Measurements from ENCODE around the gene ENTPD2. TPM values are rescaled to one million over a fixed set of nuclear protein-coding genes. Genes with fewer than 3 reads are reported as not detected.

The ENTPD2 gene
- total and polyA plus RNA-seq, 2 experiments from 2014 or later: 1.8 to 1.9 TPM

DNA sequence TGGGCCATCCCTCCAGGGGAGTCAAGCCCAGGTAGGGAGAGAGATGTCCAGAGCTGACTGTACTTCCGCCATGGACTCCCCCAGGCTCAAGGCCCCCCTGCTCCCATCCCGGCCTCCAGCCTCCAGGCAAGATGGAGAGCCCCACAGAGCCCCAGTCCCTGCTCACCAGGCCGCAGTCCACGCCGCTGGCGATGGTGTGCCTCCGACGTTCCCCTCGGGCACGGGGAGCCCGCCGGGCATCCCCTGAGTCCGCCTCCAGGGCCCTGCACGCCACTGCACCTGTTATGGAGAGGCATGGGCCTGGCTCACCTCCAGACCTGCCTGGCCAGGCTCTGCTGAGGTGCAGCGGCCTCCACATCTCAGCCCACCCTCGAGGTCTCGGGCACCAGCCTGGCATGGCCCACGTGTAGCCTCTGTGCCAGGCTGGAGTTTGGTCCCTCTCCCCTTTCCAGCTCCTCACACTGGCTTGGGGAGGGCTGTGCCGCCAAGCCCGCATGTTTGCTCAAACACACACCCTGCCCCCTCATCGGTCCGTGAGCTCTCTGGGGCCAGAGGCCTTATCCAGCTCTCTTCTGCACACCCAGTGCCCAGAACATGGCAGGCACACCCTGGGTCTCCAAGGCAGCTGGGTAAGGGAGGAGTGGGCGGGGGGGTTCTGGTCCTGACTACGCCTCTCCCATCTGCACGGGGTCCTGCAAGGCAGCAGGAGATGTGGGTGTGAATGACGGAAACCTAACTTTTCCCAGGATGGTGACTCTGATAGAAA lies 12.4 kb upstream of the ENTPD2 start:
- H3K27me3 Mint-ChIP-seq (ENCODE audit: insufficient read depth, low read depth, poor library complexity): peaks cover 8% of the 10 kb centered on the region
- no peak overlapping the region for H3K4me3 ChIP-seq
- H2AFZ ChIP-seq: no peak overlapping the region

More for the DNA sequence above, 12.4 kb upstream of the ENTPD2 start:
- peaks cover 13% of the 10 kb centered on the region; the same call in 1 of the 2 replicates for H3F3A ChIP-seq (replicated peaks; ENCODE audit: low read depth)
- Mint-ChIP-seq H3K36me3 (ENCODE audit: low read depth) (no peaks in the 10 kb centered on the region; the same call in 1 of the 3 replicates), H3K9me3 (no peaks in the 10 kb centered on the region; the same call in 2 of the 3 replicates), H3K27ac (no peak overlapping the region), H3K4me1 (peaks cover 15% of the 10 kb centered on the region), H3K4me3 (no peak overlapping the region)
- H3K4me1 ChIP-seq (ENCODE audit: insufficient read depth): peaks cover 18% of the 10 kb centered on the region; the same call in 1 of the 2 replicates
- no peak overlapping the region for H3K4me2 ChIP-seq
- no peak overlapping the region for H3K27ac ChIP-seq (ENCODE audit: low read depth)
- H3K27me3 ChIP-seq (ENCODE audit: insufficient read depth): peaks cover 8% of the 10 kb centered on the region; the same call in 1 of the 2 replicates
- ATAC-seq (no peak), DNase-seq (ENCODE audit: low spot score) (no peak)
- H3K9me2 ChIP-seq (ENCODE audit: insufficient read depth): no peaks in the 10 kb centered on the region
- peaks cover 10% of the 10 kb centered on the region; the same call in 1 of the 2 replicates for H3K79me2 ChIP-seq (replicated peaks; ENCODE audit: insufficient read depth)
- H4K20me1 ChIP-seq (replicated peaks; ENCODE audit: insufficient read depth): peaks cover 11% of the 10 kb centered on the region; the same call in 1 of the 2 replicates
- TF ChIP-seq POLR2AphosphoS5 (IDR thresholded peaks at IDR 0.05; ENCODE audit: low read depth) (no peak), CREB1 (CRISPR knock-in tag; IDR thresholded peaks at IDR 0.05; ENCODE audit: low read depth) (no peak), ZNF331 (CRISPR knock-in tag; IDR thresholded peaks at IDR 0.05; ENCODE audit: low read depth) (no peak), STAT1 (IDR thresholded peaks at IDR 0.05; ENCODE audit: unreplicated experiment) (no peak), EZH2 (IDR thresholded peaks at IDR 0.05; ENCODE audit: low read depth, unreplicated experiment) (no peak), ZNF114 (CRISPR knock-in tag; IDR thresholded peaks at IDR 0.05) (no peak), JUNB (IDR thresholded peaks at IDR 0.05; ENCODE audit: unreplicated experiment) (no peak), EZH2phosphoT487 (IDR thresholded peaks at IDR 0.05; ENCODE audit: unreplicated experiment) (no peak)
- TF ChIP-seq, protein P1, sequence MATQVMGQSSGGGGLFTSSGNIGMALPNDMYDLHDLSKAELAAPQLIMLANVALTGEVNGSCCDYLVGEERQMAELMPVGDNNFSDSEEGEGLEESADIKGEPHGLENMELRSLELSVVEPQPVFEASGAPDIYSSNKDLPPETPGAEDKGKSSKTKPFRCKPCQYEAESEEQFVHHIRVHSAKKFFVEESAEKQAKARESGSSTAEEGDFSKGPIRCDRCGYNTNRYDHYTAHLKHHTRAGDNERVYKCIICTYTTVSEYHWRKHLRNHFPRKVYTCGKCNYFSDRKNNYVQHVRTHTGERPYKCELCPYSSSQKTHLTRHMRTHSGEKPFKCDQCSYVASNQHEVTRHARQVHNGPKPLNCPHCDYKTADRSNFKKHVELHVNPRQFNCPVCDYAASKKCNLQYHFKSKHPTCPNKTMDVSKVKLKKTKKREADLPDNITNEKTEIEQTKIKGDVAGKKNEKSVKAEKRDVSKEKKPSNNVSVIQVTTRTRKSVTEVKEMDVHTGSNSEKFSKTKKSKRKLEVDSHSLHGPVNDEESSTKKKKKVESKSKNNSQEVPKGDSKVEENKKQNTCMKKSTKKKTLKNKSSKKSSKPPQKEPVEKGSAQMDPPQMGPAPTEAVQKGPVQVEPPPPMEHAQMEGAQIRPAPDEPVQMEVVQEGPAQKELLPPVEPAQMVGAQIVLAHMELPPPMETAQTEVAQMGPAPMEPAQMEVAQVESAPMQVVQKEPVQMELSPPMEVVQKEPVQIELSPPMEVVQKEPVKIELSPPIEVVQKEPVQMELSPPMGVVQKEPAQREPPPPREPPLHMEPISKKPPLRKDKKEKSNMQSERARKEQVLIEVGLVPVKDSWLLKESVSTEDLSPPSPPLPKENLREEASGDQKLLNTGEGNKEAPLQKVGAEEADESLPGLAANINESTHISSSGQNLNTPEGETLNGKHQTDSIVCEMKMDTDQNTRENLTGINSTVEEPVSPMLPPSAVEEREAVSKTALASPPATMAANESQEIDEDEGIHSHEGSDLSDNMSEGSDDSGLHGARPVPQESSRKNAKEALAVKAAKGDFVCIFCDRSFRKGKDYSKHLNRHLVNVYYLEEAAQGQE (IDR thresholded peaks at IDR 0.05; ENCODE audit: unreplicated experiment): no peak
- TF ChIP-seq, protein P2, sequence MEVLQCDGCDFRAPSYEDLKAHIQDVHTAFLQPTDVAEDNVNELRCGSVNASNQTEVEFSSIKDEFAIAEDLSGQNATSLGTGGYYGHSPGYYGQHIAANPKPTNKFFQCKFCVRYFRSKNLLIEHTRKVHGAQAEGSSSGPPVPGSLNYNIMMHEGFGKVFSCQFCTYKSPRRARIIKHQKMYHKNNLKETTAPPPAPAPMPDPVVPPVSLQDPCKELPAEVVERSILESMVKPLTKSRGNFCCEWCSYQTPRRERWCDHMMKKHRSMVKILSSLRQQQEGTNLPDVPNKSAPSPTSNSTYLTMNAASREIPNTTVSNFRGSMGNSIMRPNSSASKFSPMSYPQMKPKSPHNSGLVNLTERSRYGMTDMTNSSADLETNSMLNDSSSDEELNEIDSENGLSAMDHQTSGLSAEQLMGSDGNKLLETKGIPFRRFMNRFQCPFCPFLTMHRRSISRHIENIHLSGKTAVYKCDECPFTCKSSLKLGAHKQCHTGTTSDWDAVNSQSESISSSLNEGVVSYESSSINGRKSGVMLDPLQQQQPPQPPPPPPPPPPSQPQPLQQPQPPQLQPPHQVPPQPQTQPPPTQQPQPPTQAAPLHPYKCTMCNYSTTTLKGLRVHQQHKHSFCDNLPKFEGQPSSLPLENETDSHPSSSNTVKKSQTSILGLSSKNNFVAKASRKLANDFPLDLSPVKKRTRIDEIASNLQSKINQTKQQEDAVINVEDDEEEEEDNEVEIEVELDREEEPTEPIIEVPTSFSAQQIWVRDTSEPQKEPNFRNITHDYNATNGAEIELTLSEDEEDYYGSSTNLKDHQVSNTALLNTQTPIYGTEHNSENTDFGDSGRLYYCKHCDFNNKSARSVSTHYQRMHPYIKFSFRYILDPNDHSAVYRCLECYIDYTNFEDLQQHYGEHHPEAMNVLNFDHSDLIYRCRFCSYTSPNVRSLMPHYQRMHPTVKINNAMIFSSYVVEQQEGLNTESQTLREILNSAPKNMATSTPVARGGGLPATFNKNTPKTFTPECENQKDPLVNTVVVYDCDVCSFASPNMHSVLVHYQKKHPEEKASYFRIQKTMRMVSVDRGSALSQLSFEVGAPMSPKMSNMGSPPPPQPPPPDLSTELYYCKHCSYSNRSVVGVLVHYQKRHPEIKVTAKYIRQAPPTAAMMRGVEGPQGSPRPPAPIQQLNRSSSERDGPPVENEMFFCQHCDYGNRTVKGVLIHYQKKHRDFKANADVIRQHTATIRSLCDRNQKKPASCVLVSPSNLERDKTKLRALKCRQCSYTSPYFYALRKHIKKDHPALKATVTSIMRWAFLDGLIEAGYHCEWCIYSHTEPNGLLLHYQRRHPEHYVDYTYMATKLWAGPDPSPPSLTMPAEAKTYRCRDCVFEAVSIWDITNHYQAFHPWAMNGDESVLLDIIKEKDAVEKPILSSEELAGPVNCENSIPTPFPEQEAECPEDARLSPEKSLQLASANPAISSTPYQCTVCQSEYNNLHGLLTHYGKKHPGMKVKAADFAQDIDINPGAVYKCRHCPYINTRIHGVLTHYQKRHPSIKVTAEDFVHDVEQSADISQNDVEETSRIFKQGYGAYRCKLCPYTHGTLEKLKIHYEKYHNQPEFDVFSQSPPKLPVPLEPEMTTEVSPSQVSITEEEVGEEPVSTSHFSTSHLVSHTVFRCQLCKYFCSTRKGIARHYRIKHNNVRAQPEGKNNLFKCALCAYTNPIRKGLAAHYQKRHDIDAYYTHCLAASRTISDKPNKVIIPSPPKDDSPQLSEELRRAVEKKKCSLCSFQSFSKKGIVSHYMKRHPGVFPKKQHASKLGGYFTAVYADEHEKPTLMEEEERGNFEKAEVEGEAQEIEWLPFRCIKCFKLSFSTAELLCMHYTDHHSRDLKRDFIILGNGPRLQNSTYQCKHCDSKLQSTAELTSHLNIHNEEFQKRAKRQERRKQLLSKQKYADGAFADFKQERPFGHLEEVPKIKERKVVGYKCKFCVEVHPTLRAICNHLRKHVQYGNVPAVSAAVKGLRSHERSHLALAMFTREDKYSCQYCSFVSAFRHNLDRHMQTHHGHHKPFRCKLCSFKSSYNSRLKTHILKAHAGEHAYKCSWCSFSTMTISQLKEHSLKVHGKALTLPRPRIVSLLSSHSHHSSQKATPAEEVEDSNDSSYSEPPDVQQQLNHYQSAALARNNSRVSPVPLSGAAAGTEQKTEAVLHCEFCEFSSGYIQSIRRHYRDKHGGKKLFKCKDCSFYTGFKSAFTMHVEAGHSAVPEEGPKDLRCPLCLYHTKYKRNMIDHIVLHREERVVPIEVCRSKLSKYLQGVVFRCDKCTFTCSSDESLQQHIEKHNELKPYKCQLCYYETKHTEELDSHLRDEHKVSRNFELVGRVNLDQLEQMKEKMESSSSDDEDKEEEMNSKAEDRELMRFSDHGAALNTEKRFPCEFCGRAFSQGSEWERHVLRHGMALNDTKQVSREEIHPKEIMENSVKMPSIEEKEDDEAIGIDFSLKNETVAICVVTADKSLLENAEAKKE (CRISPR knock-in tag; IDR thresholded peaks at IDR 0.05): no peak
- TF ChIP-seq, protein P3, sequence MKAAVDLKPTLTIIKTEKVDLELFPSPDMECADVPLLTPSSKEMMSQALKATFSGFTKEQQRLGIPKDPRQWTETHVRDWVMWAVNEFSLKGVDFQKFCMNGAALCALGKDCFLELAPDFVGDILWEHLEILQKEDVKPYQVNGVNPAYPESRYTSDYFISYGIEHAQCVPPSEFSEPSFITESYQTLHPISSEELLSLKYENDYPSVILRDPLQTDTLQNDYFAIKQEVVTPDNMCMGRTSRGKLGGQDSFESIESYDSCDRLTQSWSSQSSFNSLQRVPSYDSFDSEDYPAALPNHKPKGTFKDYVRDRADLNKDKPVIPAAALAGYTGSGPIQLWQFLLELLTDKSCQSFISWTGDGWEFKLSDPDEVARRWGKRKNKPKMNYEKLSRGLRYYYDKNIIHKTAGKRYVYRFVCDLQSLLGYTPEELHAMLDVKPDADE (IDR thresholded peaks at IDR 0.05): no peak
- TF ChIP-seq, protein P4, sequence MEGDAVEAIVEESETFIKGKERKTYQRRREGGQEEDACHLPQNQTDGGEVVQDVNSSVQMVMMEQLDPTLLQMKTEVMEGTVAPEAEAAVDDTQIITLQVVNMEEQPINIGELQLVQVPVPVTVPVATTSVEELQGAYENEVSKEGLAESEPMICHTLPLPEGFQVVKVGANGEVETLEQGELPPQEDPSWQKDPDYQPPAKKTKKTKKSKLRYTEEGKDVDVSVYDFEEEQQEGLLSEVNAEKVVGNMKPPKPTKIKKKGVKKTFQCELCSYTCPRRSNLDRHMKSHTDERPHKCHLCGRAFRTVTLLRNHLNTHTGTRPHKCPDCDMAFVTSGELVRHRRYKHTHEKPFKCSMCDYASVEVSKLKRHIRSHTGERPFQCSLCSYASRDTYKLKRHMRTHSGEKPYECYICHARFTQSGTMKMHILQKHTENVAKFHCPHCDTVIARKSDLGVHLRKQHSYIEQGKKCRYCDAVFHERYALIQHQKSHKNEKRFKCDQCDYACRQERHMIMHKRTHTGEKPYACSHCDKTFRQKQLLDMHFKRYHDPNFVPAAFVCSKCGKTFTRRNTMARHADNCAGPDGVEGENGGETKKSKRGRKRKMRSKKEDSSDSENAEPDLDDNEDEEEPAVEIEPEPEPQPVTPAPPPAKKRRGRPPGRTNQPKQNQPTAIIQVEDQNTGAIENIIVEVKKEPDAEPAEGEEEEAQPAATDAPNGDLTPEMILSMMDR (conservative IDR thresholded peaks at IDR 0.05; ENCODE audit: low read depth in 2 of 2): no peak
- H3K36me3 ChIP-seq (ENCODE audit: insufficient read depth): no peaks in the 10 kb centered on the region; the same call in 1 of the 2 replicates
